ENCODE measurements around the gene DNTT.

DNTT gene

GRCh38 chr10:96260014-96260413 is 44.2 kb upstream of the DNTT start:
- TF ChIP-seq, protein P1, sequence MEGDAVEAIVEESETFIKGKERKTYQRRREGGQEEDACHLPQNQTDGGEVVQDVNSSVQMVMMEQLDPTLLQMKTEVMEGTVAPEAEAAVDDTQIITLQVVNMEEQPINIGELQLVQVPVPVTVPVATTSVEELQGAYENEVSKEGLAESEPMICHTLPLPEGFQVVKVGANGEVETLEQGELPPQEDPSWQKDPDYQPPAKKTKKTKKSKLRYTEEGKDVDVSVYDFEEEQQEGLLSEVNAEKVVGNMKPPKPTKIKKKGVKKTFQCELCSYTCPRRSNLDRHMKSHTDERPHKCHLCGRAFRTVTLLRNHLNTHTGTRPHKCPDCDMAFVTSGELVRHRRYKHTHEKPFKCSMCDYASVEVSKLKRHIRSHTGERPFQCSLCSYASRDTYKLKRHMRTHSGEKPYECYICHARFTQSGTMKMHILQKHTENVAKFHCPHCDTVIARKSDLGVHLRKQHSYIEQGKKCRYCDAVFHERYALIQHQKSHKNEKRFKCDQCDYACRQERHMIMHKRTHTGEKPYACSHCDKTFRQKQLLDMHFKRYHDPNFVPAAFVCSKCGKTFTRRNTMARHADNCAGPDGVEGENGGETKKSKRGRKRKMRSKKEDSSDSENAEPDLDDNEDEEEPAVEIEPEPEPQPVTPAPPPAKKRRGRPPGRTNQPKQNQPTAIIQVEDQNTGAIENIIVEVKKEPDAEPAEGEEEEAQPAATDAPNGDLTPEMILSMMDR (IDR thresholded peaks at IDR 0.05; ENCODE audit: poor library complexity, severe bottlenecking), result no peak
- ATAC-seq (ENCODE audit: low read depth) (no peak), DNase-seq (ENCODE audit: low spot score) (no peak)
- H3K27me3 ChIP-seq (ENCODE audit: insufficient read depth, poor library complexity, severe bottlenecking), result no peaks in the 10 kb centered on the region
- no peak overlapping the region for H3K4me3 ChIP-seq (ENCODE audit: severe bottlenecking)
- no peak overlapping the region for H3K27ac ChIP-seq (ENCODE audit: poor library complexity, severe bottlenecking)
- no peaks in the 10 kb centered on the region for H3K36me3 ChIP-seq (ENCODE audit: low read depth)
- H3K4me1 ChIP-seq (ENCODE audit: insufficient read depth, poor library complexity, severe bottlenecking), result no peaks in the 10 kb centered on the region
- no peaks in the 10 kb centered on the region for H3K9me3 ChIP-seq (ENCODE audit: severe bottlenecking)

- DNase-seq (ENCODE audit: low spot score), result no peak
Measured at GRCh38 chr10:96261132-96261531, 43.1 kb upstream of the DNTT start.

GRCh38 chr10:96261930-96262329 is 42.3 kb upstream of the DNTT start:
- no peaks in the 10 kb centered on the region for H3K9me3 ChIP-seq (ENCODE audit: severe bottlenecking)
- TF ChIP-seq, protein P1 (IDR thresholded peaks at IDR 0.05; ENCODE audit: poor library complexity, severe bottlenecking), result no peak
- H3K4me1 ChIP-seq (ENCODE audit: insufficient read depth, poor library complexity, severe bottlenecking), result peaks cover 2% of the 10 kb centered on the region
- ATAC-seq (ENCODE audit: low read depth) (no peak), DNase-seq (ENCODE audit: low spot score) (no peak)
- H3K27me3 ChIP-seq (ENCODE audit: insufficient read depth, poor library complexity, severe bottlenecking), result no peaks in the 10 kb centered on the region
- H3K36me3 ChIP-seq (ENCODE audit: low read depth), result no peaks in the 10 kb centered on the region
- no peak overlapping the region for H3K4me3 ChIP-seq (ENCODE audit: severe bottlenecking)
- no peak overlapping the region for H3K27ac ChIP-seq (ENCODE audit: poor library complexity, severe bottlenecking)

More at GRCh38 chr10:96261132-96261531, 43.1 kb upstream of the DNTT start:
- no peaks in the 10 kb centered on the region for H3K27me3 ChIP-seq (ENCODE audit: insufficient read depth, poor library complexity, severe bottlenecking)
- no peak for ATAC-seq (ENCODE audit: low read depth)
- H3K36me3 ChIP-seq (ENCODE audit: low read depth), result no peaks in the 10 kb centered on the region
- no peaks in the 10 kb centered on the region for H3K4me1 ChIP-seq (ENCODE audit: insufficient read depth, poor library complexity, severe bottlenecking)
- TF ChIP-seq, protein P1 (IDR thresholded peaks at IDR 0.05; ENCODE audit: poor library complexity, severe bottlenecking), result no peak
- no peak overlapping the region for H3K27ac ChIP-seq (ENCODE audit: poor library complexity, severe bottlenecking)
- no peaks in the 10 kb centered on the region for H3K9me3 ChIP-seq (ENCODE audit: severe bottlenecking)
- H3K4me3 ChIP-seq (ENCODE audit: severe bottlenecking), result no peak overlapping the region

GRCh38 chr10:96263176-96263575 is 41.1 kb upstream of the DNTT start:
- no peak for DNase-seq (ENCODE audit: low spot score)
- H3K4me1 ChIP-seq (ENCODE audit: insufficient read depth, poor library complexity, severe bottlenecking), result peaks cover 10% of the 10 kb centered on the region
- no peak for ATAC-seq (ENCODE audit: low read depth)
- H3K27me3 ChIP-seq (ENCODE audit: insufficient read depth, poor library complexity, severe bottlenecking), result no peaks in the 10 kb centered on the region
- no peaks in the 10 kb centered on the region for H3K36me3 ChIP-seq (ENCODE audit: low read depth)
- no peaks in the 10 kb centered on the region for H3K9me3 ChIP-seq (ENCODE audit: severe bottlenecking)
- H3K27ac ChIP-seq (ENCODE audit: poor library complexity, severe bottlenecking), result no peak overlapping the region
- no peak overlapping the region for H3K4me3 ChIP-seq (ENCODE audit: severe bottlenecking)
- TF ChIP-seq, protein P1 (IDR thresholded peaks at IDR 0.05; ENCODE audit: poor library complexity, severe bottlenecking), result no peak

GRCh38 chr10:96263669-96264068 is 40.6 kb upstream of the DNTT start:
- Histone ChIP-seq H3K4me3 (ENCODE audit: severe bottlenecking) (no peak overlapping the region), H3K27ac (ENCODE audit: poor library complexity, severe bottlenecking) (no peak overlapping the region), H3K9me3 (ENCODE audit: severe bottlenecking) (no peaks in the 10 kb centered on the region), H3K27me3 (ENCODE audit: insufficient read depth, poor library complexity, severe bottlenecking) (no peaks in the 10 kb centered on the region), H3K36me3 (ENCODE audit: low read depth) (no peaks in the 10 kb centered on the region), H3K4me1 (ENCODE audit: insufficient read depth, poor library complexity, severe bottlenecking) (peaks cover 10% of the 10 kb centered on the region)
- ATAC-seq (ENCODE audit: low read depth) (no peak), DNase-seq (ENCODE audit: low spot score) (no peak)
- TF ChIP-seq, protein P1 (IDR thresholded peaks at IDR 0.05; ENCODE audit: poor library complexity, severe bottlenecking), result no peak
